Inflammatory macrophage treated with lipopolysaccharide for 1 hour (primary cell): Measurements from ENCODE around the gene PAK2.
"Not testable (repeated sequence)": the region's sequence is repeated elsewhere in the genome, so short reads cannot be mapped to it uniquely, and the experiment has no call there.

Experiments used
- DNase-seq, 2 donors: peaks; one replicate each; pipeline ENCODE4 v3.0.0-alpha.2; 2020 to 2022

The PAK2 gene

GRCh38 chr3:196739671-196740480 is at the start of gene PAK2:
Gene PAK2, plus strand, starts transcription at chr3:196739857. Its CDS starts 42,790 bp downstream, at chr3:196782647.
- DNase-seq: peak; percentile 90 to 94

- peak; percentile 54 to 73 for DNase-seq
These were observed 49.6 kb upstream of the PAK2 start for GRCh38 chr3:196689941-196690660.

GRCh38 chr3:196691386-196691785 is 48.3 kb upstream of the PAK2 start:
- DNase-seq: peak in 1 of 2 donors; percentile 49

GRCh38 chr3:196694202-196694638 is 45.4 kb upstream of the PAK2 start:
- peak; percentile 49 to 57 for DNase-seq

GRCh38 chr3:196694941-196695848 is 44.5 kb upstream of the PAK2 start:
- DNase-seq: no peak

- DNase-seq: no peak
These were observed 43.8 kb upstream of the PAK2 start for GRCh38 chr3:196695849-196696226.

GRCh38 chr3:196697270-196697669 is 42.4 kb upstream of the PAK2 start:
- DNase-seq: no peak

- DNase-seq: no peak
These were observed 39.9 kb upstream of the PAK2 start for GRCh38 chr3:196699749-196700148.

- DNase-seq: no peak
These were observed 38.9 kb upstream of the PAK2 start for GRCh38 chr3:196700801-196701200.

- peak in 1 of 2 donors; percentile 30 for DNase-seq
These were observed 33.3 kb upstream of the PAK2 start for GRCh38 chr3:196706327-196706726.

GRCh38 chr3:196706731-196707130 is 32.9 kb upstream of the PAK2 start:
- no peak for DNase-seq

GRCh38 chr3:196707566-196707965 is 32.1 kb upstream of the PAK2 start:
- DNase-seq: no peak

GRCh38 chr3:196708467-196708866 is 31.2 kb upstream of the PAK2 start:
- DNase-seq: no peak

GRCh38 chr3:196711838-196712513 is 27.7 kb upstream of the PAK2 start, which contains the start of the genes CEP19 and PIGX:
Gene CEP19, minus strand, starts transcription at chr3:196712250. Its CDS starts 3,593 bp downstream, at chr3:196708657.
Gene PIGX, plus strand, starts transcription at chr3:196712377.
- peak; percentile 80 to 90 for DNase-seq

- DNase-seq: peak; percentile 48 to 53
These were observed 26.9 kb upstream of the PAK2 start for GRCh38 chr3:196712514-196713413.

GRCh38 chr3:196717162-196717561 is 22.5 kb upstream of the PAK2 start:
- not testable (repeated sequence) for DNase-seq

- no peak for DNase-seq
These were observed 18.6 kb upstream of the PAK2 start for GRCh38 chr3:196721097-196721496.

- DNase-seq: no peak
These were observed 12.6 kb upstream of the PAK2 start for GRCh38 chr3:196726788-196727675.

- no peak for DNase-seq
These were observed 3.9 kb upstream of the PAK2 start for GRCh38 chr3:196735751-196736150.
